Measurements from ENCODE around the gene CEACAM6. TPM values are rescaled to one million over a fixed set of nuclear protein-coding genes. Genes with fewer than 3 reads are reported as not detected.

The CEACAM6 gene
- total RNA-seq, 1 donor from 2014 or later, result 0.13 TPM

DNA sequence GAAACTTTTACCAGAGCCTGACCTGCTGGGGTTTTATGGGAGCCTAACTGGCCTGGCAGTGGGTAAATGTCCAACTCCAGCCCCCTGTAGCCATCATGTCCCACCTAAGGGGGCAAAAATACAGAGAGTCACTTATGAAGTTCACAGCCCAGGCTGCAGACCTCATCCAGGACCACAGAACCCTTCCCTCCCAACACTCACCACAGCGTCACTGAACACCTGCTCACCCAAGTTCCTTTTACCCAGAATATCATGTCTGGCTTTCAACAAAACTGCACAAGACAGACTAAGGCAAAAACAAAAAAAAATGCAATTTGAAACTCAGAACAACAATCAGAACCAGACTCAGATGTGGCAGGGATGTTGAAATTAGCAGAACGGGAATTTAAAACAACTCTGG lies 47.4 kb downstream of the CEACAM6 start:
- Histone ChIP-seq H3K36me3 (ENCODE audit: control insufficient read depth, insufficient read depth, low read length) (no peaks in the 10 kb centered on the region), H3K4me3 (ENCODE audit: low read depth, low read length) (no peak overlapping the region), H3K27me3 (ENCODE audit: control insufficient read depth, insufficient read depth, low read length) (no peaks in the 10 kb centered on the region)
- DNase-seq (ENCODE audit: low read depth), result no peak
- TF ChIP-seq, protein P1, sequence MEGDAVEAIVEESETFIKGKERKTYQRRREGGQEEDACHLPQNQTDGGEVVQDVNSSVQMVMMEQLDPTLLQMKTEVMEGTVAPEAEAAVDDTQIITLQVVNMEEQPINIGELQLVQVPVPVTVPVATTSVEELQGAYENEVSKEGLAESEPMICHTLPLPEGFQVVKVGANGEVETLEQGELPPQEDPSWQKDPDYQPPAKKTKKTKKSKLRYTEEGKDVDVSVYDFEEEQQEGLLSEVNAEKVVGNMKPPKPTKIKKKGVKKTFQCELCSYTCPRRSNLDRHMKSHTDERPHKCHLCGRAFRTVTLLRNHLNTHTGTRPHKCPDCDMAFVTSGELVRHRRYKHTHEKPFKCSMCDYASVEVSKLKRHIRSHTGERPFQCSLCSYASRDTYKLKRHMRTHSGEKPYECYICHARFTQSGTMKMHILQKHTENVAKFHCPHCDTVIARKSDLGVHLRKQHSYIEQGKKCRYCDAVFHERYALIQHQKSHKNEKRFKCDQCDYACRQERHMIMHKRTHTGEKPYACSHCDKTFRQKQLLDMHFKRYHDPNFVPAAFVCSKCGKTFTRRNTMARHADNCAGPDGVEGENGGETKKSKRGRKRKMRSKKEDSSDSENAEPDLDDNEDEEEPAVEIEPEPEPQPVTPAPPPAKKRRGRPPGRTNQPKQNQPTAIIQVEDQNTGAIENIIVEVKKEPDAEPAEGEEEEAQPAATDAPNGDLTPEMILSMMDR (IDR thresholded peaks at IDR 0.05; ENCODE audit: insufficient read depth, low read length, poor library complexity, severe bottlenecking), result no peak

DNA sequence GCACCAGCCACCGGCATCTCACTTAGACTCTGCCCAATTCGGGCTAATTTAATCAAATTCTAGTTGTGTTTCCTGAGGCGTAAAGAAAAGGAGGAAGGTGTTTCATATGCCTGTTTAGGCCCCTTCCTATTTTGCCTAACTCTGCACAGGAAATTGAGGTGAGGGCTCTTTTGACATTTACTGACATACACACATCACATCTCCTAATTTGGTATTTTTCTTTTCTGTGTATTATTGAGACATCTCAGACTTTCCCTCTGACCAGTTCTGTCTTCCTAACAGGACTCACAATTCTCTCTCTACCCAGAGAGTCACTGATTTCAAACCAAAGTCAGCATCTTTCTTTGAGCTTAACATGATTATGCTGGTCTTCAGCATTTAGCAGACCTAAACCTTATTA lies 49.0 kb downstream of the CEACAM6 start:
- TF ChIP-seq, protein P1 (IDR thresholded peaks at IDR 0.05; ENCODE audit: insufficient read depth, low read length, poor library complexity, severe bottlenecking), result no peak
- no peak overlapping the region for H3K4me3 ChIP-seq (ENCODE audit: low read depth, low read length)
- no peaks in the 10 kb centered on the region for H3K36me3 ChIP-seq (ENCODE audit: control insufficient read depth, insufficient read depth, low read length)
- DNase-seq (ENCODE audit: low read depth), result no peak
- no peaks in the 10 kb centered on the region for H3K27me3 ChIP-seq (ENCODE audit: control insufficient read depth, insufficient read depth, low read length)

GRCh38 chr19:41807176-41807575 lies 51.8 kb downstream of the CEACAM6 start:
- TF ChIP-seq, protein P1 (IDR thresholded peaks at IDR 0.05; ENCODE audit: insufficient read depth, low read length, poor library complexity, severe bottlenecking), result no peak
- H3K4me3 ChIP-seq (ENCODE audit: low read depth, low read length), result no peak overlapping the region
- H3K36me3 ChIP-seq (ENCODE audit: control insufficient read depth, insufficient read depth, low read length), result no peaks in the 10 kb centered on the region
- no peak for DNase-seq (ENCODE audit: low read depth)
- no peaks in the 10 kb centered on the region for H3K27me3 ChIP-seq (ENCODE audit: control insufficient read depth, insufficient read depth, low read length)

DNA sequence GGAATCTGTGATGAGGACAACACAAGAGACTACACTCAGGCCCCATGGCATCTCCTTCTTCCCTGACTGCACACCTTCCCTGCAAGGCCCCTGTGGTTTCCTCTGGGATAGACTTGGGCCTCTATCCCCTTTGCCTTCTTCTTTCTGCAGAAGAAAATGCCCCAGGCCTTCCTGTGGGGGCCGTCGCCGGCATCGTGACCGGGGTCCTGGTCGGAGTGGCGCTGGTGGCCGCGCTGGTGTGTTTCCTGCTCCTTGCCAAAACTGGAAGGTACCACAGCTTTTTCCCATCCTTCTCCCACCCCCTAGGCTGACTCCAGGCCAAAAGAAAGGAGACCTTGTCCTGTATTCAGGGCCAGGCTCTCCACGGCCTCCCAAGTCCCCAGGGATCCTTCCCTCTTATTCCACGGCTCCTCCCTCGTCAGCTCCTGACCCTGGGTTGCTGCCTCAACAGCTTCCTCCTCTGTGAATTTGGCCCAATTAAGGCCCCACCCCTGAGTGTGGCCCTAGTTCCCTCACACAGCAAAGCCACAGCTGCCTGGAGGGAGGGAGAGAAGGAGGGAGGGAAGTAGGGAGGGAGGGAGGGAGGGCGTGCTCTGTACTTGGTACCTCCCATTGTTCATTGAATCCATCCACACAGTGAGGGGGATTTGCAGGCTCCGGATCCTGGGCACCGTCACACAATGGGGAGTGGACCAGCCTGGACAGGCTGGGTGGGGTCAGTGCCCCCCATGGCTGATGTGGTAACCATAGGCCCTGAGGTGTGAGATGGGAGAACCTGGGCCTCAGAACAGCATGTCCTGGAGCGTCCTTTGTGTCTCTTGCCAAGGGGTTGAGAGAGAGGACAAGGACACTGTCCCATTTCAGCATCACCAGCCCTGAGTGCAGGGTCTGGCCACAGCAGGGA lies 53.6 kb downstream of the CEACAM6 start:
- Histone ChIP-seq H3K27me3 (ENCODE audit: control insufficient read depth, insufficient read depth, low read length) (no peaks in the 10 kb centered on the region), H3K4me3 (ENCODE audit: low read depth, low read length) (no peak overlapping the region), H3K36me3 (ENCODE audit: control insufficient read depth, insufficient read depth, low read length) (no peaks in the 10 kb centered on the region)
- DNase-seq (ENCODE audit: low read depth), result no peak
- TF ChIP-seq, protein P1 (IDR thresholded peaks at IDR 0.05; ENCODE audit: insufficient read depth, low read length, poor library complexity, severe bottlenecking), result no peak

GRCh38 chr19:41810301-41810700 lies 55.0 kb downstream of the CEACAM6 start:
- TF ChIP-seq, protein P1 (IDR thresholded peaks at IDR 0.05; ENCODE audit: insufficient read depth, low read length, poor library complexity, severe bottlenecking), result no peak
- Histone ChIP-seq H3K27me3 (ENCODE audit: control insufficient read depth, insufficient read depth, low read length) (no peaks in the 10 kb centered on the region), H3K36me3 (ENCODE audit: control insufficient read depth, insufficient read depth, low read length) (no peaks in the 10 kb centered on the region), H3K4me3 (ENCODE audit: low read depth, low read length) (no peak overlapping the region)
- no peak for DNase-seq (ENCODE audit: low read depth)
